CMK (cell line): Measurements from ENCODE around the gene SEMA6B.

Source experiments
- DNase-seq: peaks from one replicate; pipeline ENCODE4 v3.0.0-alpha.2; 2010; ENCODE audit warnings: low read depth

SEMA6B gene

DNA sequence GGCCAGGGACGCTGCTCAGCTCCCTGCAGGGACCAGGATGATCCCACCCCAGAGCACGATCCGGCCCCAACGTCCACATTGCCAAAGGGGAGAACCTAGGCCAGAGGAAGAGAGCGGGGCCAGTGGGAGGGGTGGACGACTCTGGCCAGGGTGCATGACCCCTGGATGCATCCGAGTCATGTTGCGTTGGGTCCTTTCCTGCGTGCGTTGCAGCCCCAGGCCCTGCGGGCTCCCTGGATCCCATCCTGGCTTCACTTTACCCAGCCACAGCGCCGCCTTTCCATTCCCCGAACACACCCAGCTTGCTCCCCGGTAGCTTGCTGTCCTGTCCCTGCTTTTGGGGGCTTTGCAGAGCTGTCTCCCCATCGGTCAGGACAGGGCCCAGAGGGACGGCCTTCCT is 51.7 kb downstream of the SEMA6B start:
- no peak for DNase-seq

- no peak for DNase-seq
Measured at GRCh38 chr19:4507150-4507452, 52.4 kb downstream of the SEMA6B start.

DNA sequence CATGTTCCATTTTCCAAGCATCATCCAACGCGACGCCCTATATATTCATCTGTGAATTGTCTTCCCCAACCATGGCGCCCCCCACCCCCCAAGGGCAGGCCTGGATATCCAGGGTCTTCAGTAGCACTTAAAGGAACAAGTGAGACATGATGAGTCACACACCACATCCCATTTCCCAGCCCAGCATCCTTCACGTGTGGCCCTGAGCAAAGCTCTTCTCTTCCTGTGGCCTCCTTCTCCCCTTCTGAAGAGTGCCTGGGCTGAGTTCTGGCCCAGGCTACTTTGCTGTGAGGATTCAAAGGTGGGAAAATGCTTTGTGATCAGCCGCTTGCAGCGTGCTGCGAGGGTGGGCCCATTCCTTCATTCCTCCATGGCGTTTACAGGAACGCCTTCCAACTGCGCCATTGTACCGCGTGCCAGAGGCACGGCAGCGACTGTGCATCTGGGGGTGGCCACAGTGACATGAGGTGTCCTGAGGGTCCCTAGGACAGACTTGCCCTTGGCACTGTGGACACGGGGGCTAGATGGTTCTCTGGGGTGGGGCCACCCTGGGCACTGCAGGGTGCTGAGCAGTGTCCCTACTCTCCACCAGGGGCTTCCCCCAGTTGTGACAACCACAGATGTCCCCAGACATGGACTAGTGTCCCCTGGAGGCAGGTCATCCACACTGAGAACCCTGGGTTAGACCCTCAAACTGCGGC is 52.9 kb downstream of the SEMA6B start:
- no peak for DNase-seq

- no peak for DNase-seq
Measured at GRCh38 chr19:4505570-4506448, 53.7 kb downstream of the SEMA6B start.

DNA sequence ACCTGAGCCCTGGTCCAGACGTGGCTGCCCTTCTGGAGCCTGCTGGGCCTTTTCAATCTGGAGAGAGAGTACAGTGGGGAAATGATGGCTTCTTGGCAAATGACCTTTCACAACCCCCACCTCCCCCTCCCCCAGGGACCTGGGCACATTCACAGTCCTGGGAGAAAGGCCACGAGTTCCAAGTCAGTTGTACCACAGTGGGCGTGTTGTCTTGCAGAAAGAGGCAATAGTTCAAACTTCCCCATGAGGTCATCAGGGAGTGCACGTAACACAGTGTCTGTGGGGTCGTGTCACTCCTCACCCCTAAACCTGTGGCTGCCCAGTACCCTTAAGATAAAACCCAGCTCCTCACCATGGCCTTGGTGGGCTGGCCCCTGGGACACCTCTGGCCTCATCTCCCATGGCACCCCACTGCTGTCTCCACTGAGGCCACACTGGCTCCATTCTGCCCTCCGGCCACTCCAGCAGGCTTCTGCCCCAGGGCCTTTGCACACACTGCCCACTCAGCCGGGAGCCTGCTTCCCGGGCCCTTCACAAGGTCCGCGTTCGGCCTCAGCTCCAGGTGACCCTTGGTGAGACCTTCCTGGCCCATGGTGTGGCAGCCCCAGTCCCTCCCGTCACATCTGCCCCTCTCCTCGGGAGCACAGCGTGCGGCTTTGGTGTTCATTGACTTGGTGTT is 54.5 kb downstream of the SEMA6B start:
- no peak for DNase-seq

DNA sequence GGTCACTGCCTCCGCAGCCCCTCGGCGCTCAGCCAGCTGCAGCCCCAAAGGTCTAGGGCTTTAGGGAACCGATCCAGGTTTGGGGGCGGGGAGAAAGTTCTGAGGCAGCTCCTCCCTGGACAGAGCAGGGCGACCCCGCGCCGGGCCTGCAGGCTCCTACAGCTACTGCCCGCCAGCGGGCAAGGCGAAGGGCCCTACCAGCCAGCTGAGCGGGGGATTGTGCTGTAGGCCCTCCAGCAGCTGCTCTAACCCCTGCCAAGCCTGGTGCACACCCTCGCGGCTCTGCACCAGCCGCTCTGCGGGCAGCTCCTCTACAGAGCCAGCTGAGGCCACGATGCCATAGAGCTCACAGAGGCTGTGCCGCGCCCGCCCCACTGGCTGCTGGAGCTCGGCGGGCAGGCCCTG is 55.2 kb downstream of the SEMA6B start:
- DNase-seq, result no peak

DNA sequence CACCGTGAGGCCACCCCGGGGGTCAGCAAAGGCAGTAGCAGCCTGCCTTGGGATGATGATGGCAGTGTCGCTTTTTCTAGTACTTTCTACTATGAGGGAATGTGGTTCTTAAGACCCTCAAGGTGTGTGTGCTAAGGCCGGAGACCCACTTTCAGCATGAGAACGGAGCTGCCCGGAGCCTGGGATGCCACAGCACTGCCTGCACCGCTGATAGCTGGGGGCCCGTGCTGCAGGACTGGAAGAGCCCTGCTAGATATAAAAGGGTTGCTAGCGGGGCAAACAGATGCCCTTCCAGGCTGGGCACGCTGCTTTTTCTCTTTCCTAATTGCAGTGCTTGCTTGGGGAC is 55.7 kb downstream of the SEMA6B start:
- no peak for DNase-seq

DNA sequence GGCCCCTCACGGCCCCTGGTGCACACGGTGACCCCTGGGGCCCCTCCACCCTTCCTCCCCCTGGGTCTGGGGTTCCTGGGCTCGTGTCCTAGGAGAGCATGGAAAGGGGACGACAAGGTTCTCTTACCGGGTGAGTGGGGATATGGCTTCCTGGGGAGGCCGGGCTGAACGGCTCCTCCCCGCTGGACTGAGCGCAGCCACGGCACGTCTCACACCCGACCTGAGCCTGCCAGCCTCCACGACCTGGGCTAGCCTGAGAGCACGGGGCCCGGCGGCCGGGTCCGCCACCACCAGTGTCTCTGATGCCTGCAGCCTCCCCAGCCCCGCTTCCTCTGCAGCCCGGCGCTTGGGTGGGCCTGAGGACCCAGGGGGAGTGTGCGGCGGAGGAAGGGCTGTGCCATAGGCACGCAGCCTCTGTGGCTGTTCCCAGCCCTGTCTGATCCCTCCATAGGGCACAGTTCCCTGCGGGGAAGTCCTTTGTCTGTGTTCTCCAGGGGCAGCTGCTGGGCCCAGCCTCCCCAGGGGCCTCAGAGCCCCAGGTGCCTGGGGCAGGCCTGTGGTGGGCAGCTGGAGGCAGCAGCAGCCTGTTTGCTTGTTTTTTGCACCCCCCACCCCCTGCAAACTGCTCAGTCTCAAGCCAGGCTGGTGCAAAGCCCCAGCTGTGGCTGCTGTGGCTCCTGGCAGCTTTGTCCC is 56.2 kb downstream of the SEMA6B start:
- DNase-seq, result no peak

DNA sequence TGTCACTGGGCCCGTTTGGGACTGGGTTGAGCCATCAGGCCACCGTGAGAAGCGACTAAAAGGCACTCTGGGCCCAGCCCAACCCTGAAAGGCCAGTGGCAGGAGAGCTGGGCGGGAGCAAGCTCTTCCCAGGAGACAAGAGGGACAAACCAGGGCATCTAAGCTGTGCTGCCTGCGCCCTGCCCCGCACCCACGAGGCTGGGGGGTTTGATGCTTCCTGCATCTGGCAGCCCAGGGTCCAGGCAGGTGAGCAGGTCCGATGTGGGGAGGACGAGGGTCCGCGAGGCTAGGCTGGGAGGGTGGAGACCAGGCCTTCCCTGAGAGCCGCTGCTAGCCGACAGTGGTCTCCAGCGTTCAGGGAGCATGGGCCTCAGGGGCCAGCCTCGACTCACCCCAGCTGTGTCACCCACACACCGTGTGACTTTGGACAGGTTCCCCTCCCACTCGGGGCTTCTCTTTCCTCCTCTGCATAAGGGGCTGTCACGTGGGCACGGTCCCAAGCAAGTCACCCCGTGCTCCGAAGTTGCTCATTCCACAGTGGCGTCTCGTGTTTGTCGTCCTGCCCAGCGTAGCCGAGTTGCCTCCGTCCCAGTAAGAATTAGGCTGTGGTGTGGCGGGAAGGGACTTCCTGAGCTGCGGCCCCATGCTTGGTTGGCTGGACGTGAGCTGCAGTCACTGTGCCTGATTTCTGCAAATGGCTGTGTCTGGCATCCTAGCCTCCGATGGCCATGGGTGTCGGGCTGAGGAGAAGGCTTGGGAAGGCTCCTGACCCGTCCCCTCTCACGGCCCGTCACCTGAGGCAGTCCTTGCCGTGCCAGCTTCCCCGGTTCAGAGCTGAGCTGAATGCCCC is 57.0 kb downstream of the SEMA6B start:
- DNase-seq, result no peak

- no peak for DNase-seq
Measured at GRCh38 chr19:4501691-4502090, 57.8 kb downstream of the SEMA6B start.

DNA sequence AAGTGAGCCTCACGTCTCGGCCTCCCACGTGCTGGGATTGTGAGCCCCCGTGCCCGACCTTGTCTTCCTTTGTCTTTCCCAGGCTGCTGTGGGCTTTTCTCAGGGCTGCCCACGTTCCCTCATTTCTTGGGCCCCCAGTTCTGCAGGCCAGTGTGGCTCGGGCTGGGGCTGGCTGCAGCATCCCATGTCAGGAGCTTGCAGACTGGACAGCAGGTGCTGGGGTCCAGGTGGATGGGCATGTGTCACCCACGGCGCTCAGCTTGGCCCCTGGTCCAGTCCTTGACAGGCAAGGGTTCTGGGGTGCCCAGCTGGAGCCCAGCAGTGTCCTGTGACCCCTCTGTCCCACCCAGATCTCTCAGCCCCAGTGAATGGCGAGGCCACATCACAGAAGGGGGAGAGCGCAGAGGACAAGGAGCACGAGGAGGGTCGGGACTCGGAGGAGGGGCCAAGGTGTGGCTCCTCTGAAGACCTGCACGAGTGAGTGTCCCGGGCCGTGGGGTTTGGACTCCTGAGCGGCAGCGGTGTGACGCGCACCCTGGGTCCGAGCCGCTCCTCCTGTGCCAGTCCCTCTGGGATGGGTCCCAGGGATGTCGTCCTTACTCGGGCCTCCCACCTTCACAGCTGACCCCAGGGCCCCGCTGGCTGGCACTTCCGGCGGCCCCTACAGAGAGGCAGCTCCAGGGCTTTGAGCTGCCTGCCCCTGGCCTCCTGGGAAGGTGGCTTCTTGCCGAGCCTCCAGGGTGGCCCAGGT is 58.5 kb downstream of the SEMA6B start:
- no peak for DNase-seq

DNA sequence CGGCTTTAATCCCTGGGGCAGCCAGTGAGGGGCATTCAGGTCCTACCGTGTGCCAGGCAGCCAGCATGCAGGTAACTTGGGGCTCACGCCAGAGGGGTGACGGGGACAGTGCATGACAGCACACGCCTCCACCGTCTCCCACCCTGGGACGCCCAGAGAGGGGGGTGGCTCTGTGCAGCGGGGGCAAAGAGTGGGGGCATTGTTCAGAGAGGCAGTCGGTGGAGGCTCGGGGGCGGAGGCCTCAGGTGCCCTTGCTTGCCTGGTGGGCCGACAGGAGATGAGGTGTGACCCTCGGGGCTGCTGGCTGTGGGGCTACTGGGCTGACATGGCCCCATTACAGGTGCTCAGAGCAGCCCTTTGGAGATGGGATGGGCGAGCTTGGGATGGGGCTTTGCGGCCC is 59.6 kb downstream of the SEMA6B start:
- no peak for DNase-seq

DNA sequence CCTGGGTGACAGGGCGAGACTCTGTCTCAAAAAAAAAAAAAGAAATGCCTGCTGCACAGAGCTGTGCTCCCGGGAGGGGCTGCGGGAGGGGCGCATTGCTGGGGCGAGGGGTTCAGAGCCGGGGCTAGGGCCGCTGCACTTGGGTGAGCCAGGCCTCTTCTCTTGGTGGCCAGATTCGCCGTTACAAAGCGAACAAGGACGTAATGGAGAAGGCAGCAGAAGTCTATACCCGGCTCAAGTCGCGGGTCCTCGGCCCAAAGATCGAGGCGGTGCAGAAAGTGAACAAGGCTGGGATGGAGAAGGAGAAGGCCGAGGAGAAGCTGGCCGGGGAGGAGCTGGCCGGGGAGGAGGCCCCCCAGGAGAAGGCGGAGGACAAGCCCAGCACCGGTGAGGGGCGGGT is 60.2 kb downstream of the SEMA6B start:
- no peak for DNase-seq

DNA sequence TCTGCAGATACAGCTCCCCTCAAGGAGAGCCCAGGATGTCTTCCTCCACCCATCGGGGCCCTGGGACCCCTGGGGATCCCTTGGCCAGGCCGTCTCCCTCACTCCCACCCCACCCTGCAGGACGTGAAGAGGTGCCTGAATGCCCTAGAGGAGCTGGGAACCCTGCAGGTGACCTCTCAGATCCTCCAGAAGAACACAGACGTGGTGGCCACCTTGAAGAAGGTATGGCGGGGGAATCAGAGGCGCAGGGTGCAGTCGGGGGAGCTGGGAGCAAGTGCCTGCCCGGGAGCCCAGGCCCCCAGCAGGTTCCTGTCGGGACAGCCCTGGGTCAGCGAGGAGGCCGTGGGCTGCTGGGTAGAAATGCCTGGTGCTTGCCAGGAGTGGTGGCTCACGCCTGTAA is 60.8 kb downstream of the SEMA6B start:
- no peak for DNase-seq

- DNase-seq, result no peak
Measured at GRCh38 chr19:4497770-4498389, 61.6 kb downstream of the SEMA6B start.

- DNase-seq, result no peak
Measured at GRCh38 chr19:4496304-4496703, 63.2 kb downstream of the SEMA6B start.

DNA sequence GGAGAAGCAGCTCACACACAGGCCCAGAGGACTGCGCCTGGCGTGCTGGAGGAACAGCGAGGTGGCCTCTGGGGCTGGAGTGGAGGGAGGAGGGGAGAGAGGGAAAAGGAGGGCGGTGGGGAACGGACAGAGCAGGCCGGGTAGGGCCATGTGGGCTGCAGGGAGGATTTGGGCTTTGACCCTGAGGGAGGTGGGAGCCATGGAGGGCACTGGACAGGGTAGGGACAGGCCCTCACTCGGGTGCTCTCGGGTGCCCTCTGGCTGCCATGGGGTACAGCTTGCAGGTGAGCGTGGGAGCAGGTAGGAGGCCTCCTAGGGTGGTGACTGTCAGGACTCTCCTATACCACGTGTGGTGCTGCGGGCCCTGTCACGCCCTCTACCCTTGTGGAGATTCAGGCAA is 64.0 kb downstream of the SEMA6B start:
- DNase-seq, result no peak

DNA sequence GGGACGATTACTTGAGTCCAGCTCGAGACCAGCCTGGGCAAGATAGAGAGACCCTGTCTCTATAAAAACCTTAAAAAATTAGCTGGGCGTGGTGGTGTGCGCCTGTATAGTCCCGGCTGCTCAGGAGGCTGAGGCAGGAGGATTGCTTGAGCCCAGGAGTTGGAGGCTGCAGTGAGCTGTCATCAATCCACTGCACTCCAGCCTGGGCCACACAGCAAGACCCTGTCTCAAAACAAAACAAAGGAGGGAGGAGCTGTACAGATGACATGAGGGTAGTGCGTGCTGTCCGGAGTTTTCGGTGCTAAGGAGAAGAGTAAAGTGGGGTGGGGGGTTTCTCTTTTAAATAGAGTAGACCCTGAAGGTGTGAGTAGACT is 64.8 kb downstream of the SEMA6B start:
- no peak for DNase-seq

- DNase-seq, result no peak
Measured at GRCh38 chr19:4493929-4494690, 65.4 kb downstream of the SEMA6B start.
